Astrocyte (in vitro differentiated cells and primary cell): ENCODE results near the gene GPC5.

Experiments
- EZH2 ChIP-seq: IDR thresholded peaks from 2 replicates; pipeline ENCODE4 v1.6.1; 2012; ENCODE audit warnings: mild to moderate bottlenecking, low read length, inconsistent platforms; ENCODE audit not compliant: insufficient read depth
- TF ChIP-seq, protein P1 (sequence below): IDR thresholded peaks from 2 replicates; pipeline ENCODE4 v1.5.1; 2011; ENCODE audit warnings: low read depth, mild to moderate bottlenecking, inconsistent platforms, low read length, moderate library complexity; ENCODE audit not compliant: insufficient read depth

- TF ChIP-seq, protein P1, sequence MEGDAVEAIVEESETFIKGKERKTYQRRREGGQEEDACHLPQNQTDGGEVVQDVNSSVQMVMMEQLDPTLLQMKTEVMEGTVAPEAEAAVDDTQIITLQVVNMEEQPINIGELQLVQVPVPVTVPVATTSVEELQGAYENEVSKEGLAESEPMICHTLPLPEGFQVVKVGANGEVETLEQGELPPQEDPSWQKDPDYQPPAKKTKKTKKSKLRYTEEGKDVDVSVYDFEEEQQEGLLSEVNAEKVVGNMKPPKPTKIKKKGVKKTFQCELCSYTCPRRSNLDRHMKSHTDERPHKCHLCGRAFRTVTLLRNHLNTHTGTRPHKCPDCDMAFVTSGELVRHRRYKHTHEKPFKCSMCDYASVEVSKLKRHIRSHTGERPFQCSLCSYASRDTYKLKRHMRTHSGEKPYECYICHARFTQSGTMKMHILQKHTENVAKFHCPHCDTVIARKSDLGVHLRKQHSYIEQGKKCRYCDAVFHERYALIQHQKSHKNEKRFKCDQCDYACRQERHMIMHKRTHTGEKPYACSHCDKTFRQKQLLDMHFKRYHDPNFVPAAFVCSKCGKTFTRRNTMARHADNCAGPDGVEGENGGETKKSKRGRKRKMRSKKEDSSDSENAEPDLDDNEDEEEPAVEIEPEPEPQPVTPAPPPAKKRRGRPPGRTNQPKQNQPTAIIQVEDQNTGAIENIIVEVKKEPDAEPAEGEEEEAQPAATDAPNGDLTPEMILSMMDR = no peak
- TF ChIP-seq EZH2 = no peak
Measured at GRCh38 chr13:91768746-91769145, 370.3 kb downstream of the GPC5 start.
